RWPE2 (cell line): ENCODE data around the gene HOXA11.

ENCODE experiments used
- ATAC-seq: fragments of 200-7000 bp; cut with Tn5 transposase; 3 replicates; pipeline ENCODE4 v1.9.1; 2021; ENCODE audit warnings: low read depth
- DNase-seq: peaks from one replicate; pipeline ENCODE4 v3.0.0-alpha.2; 2020; ENCODE audit warnings: low spot score
- H3K27ac ChIP-seq: fragments of 450-650 bp; 2 replicates; pipeline ENCODE4 v1.5.1; 2017; ENCODE audit warnings: mild to moderate bottlenecking; ENCODE audit not compliant: poor library complexity, severe bottlenecking
- H3K27me3 ChIP-seq: fragments of 250-450 bp; sonication (Bioruptor Pico); 2 replicates; pipeline ENCODE4 v1.5.1; 2021; ENCODE audit warnings: mild to moderate bottlenecking, moderate library complexity; ENCODE audit not compliant: insufficient read depth, poor library complexity, severe bottlenecking
- H3K36me3 ChIP-seq: fragments of 250-450 bp; sonication (Bioruptor Pico); 2 replicates; pipeline ENCODE4 v1.5.1; 2020; ENCODE audit warnings: low read depth, mild to moderate bottlenecking, moderate library complexity
- H3K4me1 ChIP-seq: fragments of 250-450 bp; sonication (Bioruptor Pico); 2 replicates; pipeline ENCODE4 v1.5.1; 2021; ENCODE audit warnings: mild to moderate bottlenecking, moderate library complexity; ENCODE audit not compliant: insufficient read depth, poor library complexity, severe bottlenecking
- H3K4me3 ChIP-seq: fragments of 250-450 bp; sonication (Bioruptor Pico); 2 replicates; pipeline ENCODE4 v1.5.1; 2021; ENCODE audit warnings: mild to moderate bottlenecking, moderate library complexity; ENCODE audit not compliant: severe bottlenecking
- H3K9me3 ChIP-seq: fragments of 250-450 bp; sonication (Bioruptor Pico); 2 replicates; pipeline ENCODE4 v1.5.1; 2021; ENCODE audit warnings: mild to moderate bottlenecking, moderate library complexity; ENCODE audit not compliant: severe bottlenecking
- TF ChIP-seq, protein P1 (sequence below): fragments of 450-650 bp; IDR thresholded peaks from one replicate; pipeline ENCODE4 v1.5.1; 2017; ENCODE audit warnings: mild to moderate bottlenecking, moderate library complexity; ENCODE audit not compliant: poor library complexity, severe bottlenecking

The HOXA11 gene

DNA sequence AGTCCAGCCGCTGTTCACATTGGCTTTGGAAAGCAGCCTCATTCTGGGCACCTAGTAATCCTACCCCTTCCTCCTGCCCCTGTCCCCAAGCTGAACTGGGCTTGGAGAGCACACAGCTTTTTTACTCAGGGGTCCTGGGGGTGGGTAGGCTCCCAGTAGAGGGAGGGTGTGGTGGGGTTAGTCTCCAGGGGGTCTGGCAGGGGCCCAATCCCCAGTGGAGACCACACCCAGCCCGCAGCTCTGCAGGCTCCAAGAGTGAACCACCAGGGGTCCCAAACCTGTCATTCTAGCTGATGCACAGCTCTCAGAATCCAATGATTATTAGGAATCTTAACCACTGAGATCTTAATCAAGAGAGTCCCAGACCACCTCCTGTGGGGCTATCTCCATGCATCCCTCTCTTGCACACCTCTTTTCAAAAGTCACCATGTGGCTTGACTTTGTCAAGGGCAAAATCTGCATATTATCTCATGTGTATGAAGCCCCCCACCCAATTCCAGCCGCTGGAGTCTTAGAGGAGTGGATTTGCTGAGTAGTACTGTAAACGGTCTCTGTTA lies 2.7 kb downstream of the HOXA11 start:
- peak overlapping the region; percentile 92 for H3K27ac ChIP-seq
- DNase-seq (peak; percentile 45), ATAC-seq (no peak)
- no peaks in the 10 kb centered on the region for H3K9me3 ChIP-seq
- peak overlapping the region; percentile 49 for H3K4me3 ChIP-seq
- no peaks in the 10 kb centered on the region for H3K36me3 ChIP-seq
- TF ChIP-seq, protein P1, sequence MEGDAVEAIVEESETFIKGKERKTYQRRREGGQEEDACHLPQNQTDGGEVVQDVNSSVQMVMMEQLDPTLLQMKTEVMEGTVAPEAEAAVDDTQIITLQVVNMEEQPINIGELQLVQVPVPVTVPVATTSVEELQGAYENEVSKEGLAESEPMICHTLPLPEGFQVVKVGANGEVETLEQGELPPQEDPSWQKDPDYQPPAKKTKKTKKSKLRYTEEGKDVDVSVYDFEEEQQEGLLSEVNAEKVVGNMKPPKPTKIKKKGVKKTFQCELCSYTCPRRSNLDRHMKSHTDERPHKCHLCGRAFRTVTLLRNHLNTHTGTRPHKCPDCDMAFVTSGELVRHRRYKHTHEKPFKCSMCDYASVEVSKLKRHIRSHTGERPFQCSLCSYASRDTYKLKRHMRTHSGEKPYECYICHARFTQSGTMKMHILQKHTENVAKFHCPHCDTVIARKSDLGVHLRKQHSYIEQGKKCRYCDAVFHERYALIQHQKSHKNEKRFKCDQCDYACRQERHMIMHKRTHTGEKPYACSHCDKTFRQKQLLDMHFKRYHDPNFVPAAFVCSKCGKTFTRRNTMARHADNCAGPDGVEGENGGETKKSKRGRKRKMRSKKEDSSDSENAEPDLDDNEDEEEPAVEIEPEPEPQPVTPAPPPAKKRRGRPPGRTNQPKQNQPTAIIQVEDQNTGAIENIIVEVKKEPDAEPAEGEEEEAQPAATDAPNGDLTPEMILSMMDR, result no peak
- no peaks in the 10 kb centered on the region for H3K27me3 ChIP-seq
- peaks cover 12% of the 10 kb centered on the region for H3K4me1 ChIP-seq

- Histone ChIP-seq H3K36me3 (no peaks in the 10 kb centered on the region), H3K4me3 (no peak overlapping the region), H3K27me3 (no peaks in the 10 kb centered on the region), H3K4me1 (peaks cover 11% of the 10 kb centered on the region), H3K27ac (peak overlapping the region; percentile 92), H3K9me3 (no peaks in the 10 kb centered on the region)
- DNase-seq, result no peak
- no peak for ATAC-seq
- TF ChIP-seq, protein P1, result no peak
Observed at GRCh38 chr7:27181795-27182275, 3.2 kb downstream of the HOXA11 start.

DNA sequence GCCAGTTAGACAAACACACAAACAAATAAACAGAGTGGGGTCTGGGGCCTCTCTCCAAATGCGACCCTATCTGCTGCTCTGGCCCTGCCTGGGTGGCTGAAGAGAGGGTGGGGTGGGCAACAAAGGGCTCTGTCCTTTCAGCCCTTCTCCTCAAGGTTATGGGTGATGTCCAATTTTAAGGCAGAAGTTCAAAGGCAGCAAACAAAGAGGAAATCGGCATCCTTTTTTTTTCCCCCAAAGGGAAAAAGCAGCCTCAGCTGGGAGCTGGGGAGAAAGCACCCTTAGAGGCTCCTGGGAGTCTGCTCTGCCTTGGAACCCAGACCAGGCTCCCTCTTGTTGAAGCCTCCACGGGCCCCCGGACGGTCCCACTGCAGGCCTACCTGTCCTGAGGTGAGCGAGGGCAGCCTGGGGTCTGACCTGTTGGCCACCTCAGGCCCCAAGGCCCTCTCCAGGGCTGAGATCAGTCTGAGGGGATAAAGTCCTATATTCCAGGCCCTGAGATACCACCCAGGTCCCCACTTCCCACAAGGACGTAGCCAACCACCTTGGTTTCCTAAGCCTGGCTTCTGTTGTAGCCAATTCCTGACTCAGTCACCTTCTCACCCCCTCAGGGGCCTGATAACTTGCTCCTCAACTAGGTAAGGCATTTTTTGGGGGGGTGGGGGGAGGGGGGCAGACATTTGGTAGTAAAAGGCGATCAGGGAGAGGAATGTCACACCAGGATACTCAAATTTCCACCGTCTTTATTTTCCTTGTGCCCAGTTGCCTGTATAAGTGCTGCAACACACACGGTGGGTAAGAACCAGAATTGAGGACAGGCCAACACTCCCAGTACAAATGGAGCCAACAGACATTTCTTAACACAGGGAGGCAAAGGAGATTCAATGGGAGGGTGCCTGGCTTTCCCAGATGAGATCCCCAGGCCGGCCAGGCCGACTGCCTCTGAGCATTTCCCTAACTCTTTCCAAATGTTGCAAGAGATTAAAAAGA lies 4.3 kb downstream of the HOXA11 start:
- peak overlapping the region; percentile 33 for H3K4me3 ChIP-seq
- H3K9me3 ChIP-seq, result no peaks in the 10 kb centered on the region
- peak overlapping the region; percentile 93 for H3K27ac ChIP-seq
- no peaks in the 10 kb centered on the region for H3K27me3 ChIP-seq
- no peaks in the 10 kb centered on the region for H3K36me3 ChIP-seq
- ATAC-seq, result no peak
- peak; percentile 61 for DNase-seq
- H3K4me1 ChIP-seq, result peaks cover 18% of the 10 kb centered on the region
- TF ChIP-seq, protein P1, result no peak

- H3K4me3 ChIP-seq, result peak overlapping the region; percentile 33
Observed at GRCh38 chr7:27179503-27180430, 5.3 kb downstream of the HOXA11 start.

More at GRCh38 chr7:27179503-27180430, 5.3 kb downstream of the HOXA11 start:
- Histone ChIP-seq H3K36me3 (no peaks in the 10 kb centered on the region), H3K4me1 (peaks cover 25% of the 10 kb centered on the region), H3K27ac (peak overlapping the region; percentile 93), H3K9me3 (no peaks in the 10 kb centered on the region), H3K27me3 (no peaks in the 10 kb centered on the region)
- DNase-seq, result peak; percentile 82
- ATAC-seq, result peak; percentile 42
- TF ChIP-seq, protein P1, result peak; percentile 94
